Bronchial epithelial cell (primary cell): ENCODE data around the gene CASP3. TPM values are rescaled to one million over a fixed set of nuclear protein-coding genes. Genes with fewer than 3 reads are reported as not detected.
"Not testable (repeated sequence)": the region's sequence is repeated elsewhere in the genome, so short reads cannot be mapped to it uniquely, and the experiment has no call there.

ENCODE experiments used
- DNase-seq: peaks from one replicate; pipeline ENCODE4 v3.0.0-alpha.2; 2010; ENCODE audit warnings: low read depth
- FAIRE-seq: peaks from 2 replicates; lab custom pipeline; 2011; peaks lifted over from hg19 to GRCh38; lab: Jason Lieb, UNC
- H3K27me3 ChIP-seq: 2 replicates; pipeline ENCODE4 v1.5.1; 2011; ENCODE audit warnings: low read length; ENCODE audit not compliant: control insufficient read depth, insufficient read depth
- H3K36me3 ChIP-seq: 2 replicates; pipeline ENCODE4 v1.5.1; 2011; ENCODE audit warnings: low read length; ENCODE audit not compliant: control insufficient read depth, insufficient read depth
- H3K4me3 ChIP-seq: 2 replicates; pipeline ENCODE4 v1.5.1; 2011; ENCODE audit warnings: mild to moderate bottlenecking, low read depth, low read length, control low read depth
- CTCF ChIP-seq: IDR thresholded peaks from 2 replicates; pipeline ENCODE4 v1.5.1; 2011; ENCODE audit warnings: mild to moderate bottlenecking, moderate library complexity, low read length, control low read depth, inconsistent platforms; ENCODE audit not compliant: insufficient read depth, severe bottlenecking
- total RNA-seq: library from RNA; depleted of rRNA; stranded (reverse); fragments of >200 nt; gene quantifications from 2 replicates; pipeline ENCODE4 v1.2.1, GENCODE V29; 2014

CASP3 gene
- total RNA-seq, 1 donor from 2014 or later, result 23.7 TPM

DNA sequence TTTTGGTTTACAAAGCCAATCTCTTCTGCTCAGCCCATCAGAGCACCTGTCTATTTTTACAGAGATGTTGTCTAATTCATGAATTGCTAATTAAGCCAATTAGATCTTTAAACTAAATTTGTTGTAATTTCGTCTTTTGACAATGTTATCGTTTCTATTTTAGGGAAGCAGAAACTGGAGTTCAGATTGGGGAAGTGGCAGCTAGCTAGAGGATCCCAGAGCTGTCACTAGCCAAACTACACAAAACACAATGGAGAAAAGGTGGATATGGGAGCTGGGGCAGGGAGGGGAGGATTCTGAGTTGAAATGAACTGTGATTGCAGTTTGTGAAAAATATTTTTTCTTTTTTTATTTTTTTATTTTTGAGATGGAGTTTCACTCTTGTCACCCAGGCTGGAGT, 35.8 kb downstream of the CASP3 start:
- DNase-seq (no peak), FAIRE-seq (no peak)
- H3K4me3 ChIP-seq, result no peak overlapping the region
- no peak for TF ChIP-seq CTCF
- H3K36me3 ChIP-seq, result no peaks in the 10 kb centered on the region
- H3K27me3 ChIP-seq, result no peaks in the 10 kb centered on the region

- no peaks in the 10 kb centered on the region for H3K36me3 ChIP-seq
- FAIRE-seq (no peak), DNase-seq (no peak)
- no peak for TF ChIP-seq CTCF
- no peak overlapping the region for H3K4me3 ChIP-seq
- no peaks in the 10 kb centered on the region for H3K27me3 ChIP-seq
These were observed 37.2 kb downstream of the CASP3 start for GRCh38 chr4:184612074-184612473.

- not testable (repeated sequence) for H3K27me3 ChIP-seq, FAIRE-seq
These were observed 41.8 kb downstream of the CASP3 start for GRCh38 chr4:184607429-184607828.

GRCh38 chr4:184602857-184603256, 46.4 kb downstream of the CASP3 start:
- H3K27me3 ChIP-seq, DNase-seq, H3K36me3 ChIP-seq, FAIRE-seq, H3K4me3 ChIP-seq: not testable (repeated sequence)

More at GRCh38 chr4:184607429-184607828, 41.8 kb downstream of the CASP3 start:
- not testable (repeated sequence) for H3K36me3 ChIP-seq, H3K4me3 ChIP-seq, DNase-seq

GRCh38 chr4:184600982-184601381, 48.3 kb downstream of the CASP3 start:
- not testable (repeated sequence) for H3K36me3 ChIP-seq, H3K27me3 ChIP-seq, DNase-seq, H3K4me3 ChIP-seq, FAIRE-seq

GRCh38 chr4:184599492-184600135, 49.6 kb downstream of the CASP3 start:
- no peak for TF ChIP-seq CTCF
- peak; percentile 18 for DNase-seq
- Histone ChIP-seq H3K27me3 (no peaks in the 10 kb centered on the region), H3K4me3 (no peak overlapping the region), H3K36me3 (no peaks in the 10 kb centered on the region)
- no peak for FAIRE-seq

GRCh38 chr4:184598753-184599491, 50.3 kb downstream of the CASP3 start:
- DNase-seq, result no peak
- H3K4me3 ChIP-seq, result no peak overlapping the region
- FAIRE-seq, result no peak
- no peak for TF ChIP-seq CTCF
- no peaks in the 10 kb centered on the region for H3K36me3 ChIP-seq
- H3K27me3 ChIP-seq, result no peaks in the 10 kb centered on the region
